Breast epithelium (tissue), 3 donors: Measurements from ENCODE around the gene ATP9B.

Source experiments
- POLR2A ChIP-seq: fragments of 450-650 bp; IDR thresholded peaks from one replicate; pipeline ENCODE4 v1.6.1; 2016; ENCODE audit warnings: antibody characterized with exemption, mild to moderate bottlenecking, moderate library complexity
- POLR2AphosphoS5 ChIP-seq, 3 donors: sonication (generic); formaldehyde crosslinking; IDR thresholded peaks; one replicate each; pipeline ENCODE4 v1.6.1; 2017; ENCODE audit warnings: antibody characterized with exemption in 3 of 3

DNA sequence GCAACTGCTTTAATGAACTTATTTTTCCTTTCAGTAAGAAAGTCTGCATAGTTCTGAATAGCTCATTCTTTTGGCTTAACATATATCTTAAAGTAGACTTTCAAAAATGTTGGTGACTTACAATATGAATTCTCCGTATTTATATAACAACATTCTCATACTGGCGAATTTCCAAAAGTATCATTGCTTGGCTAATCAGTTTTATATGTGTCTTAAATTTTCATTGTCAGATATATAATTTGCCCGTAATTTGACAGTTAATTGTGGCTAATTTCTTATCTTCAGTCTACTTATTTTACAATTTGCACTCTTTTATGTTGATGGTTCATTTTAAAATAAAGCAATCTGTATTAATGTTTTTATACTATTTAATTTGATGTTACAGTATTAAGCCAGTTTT lies 144.9 kb downstream of the ATP9B start:
- TF ChIP-seq POLR2AphosphoS5 (IDR thresholded peaks at IDR 0.05) (no peak), POLR2A (no peak)
